ENCODE results near the gene IPO11.
"Not testable (repeated sequence)": the region's sequence is repeated elsewhere in the genome, so short reads cannot be mapped to it uniquely, and the experiment has no call there.

IPO11 gene

DNA sequence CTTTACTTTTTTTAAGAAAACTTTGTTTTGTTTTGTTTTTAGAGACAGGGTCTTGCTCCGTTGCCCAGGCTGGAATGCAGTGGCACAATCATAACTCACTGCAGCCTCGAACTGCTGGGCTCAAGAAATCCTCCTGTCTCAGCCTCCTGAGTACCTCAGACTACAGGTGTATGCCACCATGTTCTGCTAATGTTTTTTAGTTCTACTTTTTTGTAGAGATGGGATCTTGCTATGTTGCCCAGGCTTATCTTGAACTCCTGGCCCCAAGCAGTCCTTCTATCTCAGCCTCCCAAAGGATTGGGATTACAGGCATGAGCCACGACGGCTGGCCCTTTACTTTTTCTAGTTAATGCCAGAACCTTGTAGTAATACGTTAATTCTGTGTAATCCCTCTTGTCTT lies 36.0 kb downstream of the IPO11 start:
- no peak for DNase-seq (ENCODE audit: low read depth in 2 of 2, low spot score in 1 of 2)

DNA sequence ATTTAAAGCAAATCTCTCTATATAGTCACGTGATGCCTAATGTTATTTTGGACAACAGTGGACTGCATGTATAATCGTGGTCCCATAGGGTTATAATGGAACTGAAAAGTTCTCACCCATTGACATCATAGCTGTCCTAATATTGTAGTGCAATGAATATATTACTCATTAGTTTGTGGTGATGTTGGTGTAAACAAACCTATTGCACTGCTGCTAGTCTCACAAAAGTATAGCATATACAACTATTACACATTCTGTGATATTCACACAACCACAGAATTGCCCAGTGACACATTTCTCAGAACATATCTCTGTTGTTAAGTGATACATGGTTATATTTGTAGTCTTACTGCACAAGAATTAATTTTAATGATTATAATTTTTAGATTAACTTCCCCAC lies 37.7 kb downstream of the IPO11 start:
- no peak for DNase-seq (ENCODE audit: low read depth in 2 of 2, low spot score in 1 of 2)

DNA sequence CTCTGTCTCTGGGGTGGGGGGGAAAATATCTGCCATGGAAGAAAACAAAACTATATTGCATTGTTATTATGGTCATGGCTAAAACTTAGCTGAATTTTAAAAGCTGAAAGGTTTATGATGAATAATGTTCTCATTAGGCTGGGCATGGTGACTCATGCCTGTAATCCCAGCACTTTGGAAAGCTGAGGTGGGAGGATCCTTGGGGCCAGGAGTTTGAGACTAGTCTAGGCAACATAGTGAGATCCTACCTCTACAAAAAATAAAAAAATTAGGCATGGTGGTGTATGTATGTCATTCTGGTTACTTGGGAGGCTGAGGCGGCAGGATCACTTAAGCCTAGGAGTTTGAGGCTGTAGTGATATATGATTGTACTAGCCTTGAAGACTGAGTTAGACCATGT lies 44.5 kb downstream of the IPO11 start:
- no peak for DNase-seq (ENCODE audit: low read depth in 2 of 2, low spot score in 1 of 2)

DNA sequence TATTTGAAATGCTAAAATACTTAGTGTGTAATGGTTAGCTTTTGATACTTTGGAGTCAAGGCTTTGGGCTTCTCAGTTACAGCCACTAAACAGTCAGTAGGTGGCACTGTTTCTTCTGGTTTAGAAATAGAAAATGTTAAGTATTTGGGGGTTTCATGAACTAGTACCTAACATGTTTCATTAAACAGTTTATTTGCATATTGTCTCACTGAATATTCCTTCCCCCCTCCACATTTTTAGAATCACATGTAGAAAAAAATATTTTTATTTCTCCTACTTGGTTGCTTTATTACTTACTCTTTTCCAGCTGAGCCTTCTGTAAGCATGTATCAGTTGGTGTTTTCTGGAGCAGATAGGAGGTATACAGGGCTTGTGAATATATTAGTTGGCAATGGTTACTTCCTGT lies 48.0 kb downstream of the IPO11 start:
- DNase-seq (ENCODE audit: low read depth in 2 of 2, low spot score in 1 of 2): no peak

DNA sequence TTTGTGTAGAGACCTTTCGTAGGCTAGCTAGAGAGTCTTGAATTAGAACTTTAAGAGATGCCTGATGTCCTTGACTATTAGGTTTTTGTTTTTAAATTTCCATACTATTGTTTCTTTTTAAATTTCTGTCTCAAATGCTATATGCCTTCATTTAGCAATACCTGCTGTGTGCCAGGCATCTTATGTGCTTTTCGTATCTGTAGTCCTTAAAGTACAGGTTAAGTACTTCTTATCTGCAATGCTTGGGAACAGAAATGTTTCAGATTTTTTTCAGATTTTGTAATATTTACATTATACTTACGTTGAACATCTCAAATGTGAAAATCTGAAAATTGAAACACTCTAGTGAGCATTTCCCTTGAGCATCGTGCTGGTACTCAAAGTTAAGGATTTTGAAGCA lies 49.0 kb downstream of the IPO11 start:
- no peak for DNase-seq (ENCODE audit: low read depth in 2 of 2, low spot score in 1 of 2)

DNA sequence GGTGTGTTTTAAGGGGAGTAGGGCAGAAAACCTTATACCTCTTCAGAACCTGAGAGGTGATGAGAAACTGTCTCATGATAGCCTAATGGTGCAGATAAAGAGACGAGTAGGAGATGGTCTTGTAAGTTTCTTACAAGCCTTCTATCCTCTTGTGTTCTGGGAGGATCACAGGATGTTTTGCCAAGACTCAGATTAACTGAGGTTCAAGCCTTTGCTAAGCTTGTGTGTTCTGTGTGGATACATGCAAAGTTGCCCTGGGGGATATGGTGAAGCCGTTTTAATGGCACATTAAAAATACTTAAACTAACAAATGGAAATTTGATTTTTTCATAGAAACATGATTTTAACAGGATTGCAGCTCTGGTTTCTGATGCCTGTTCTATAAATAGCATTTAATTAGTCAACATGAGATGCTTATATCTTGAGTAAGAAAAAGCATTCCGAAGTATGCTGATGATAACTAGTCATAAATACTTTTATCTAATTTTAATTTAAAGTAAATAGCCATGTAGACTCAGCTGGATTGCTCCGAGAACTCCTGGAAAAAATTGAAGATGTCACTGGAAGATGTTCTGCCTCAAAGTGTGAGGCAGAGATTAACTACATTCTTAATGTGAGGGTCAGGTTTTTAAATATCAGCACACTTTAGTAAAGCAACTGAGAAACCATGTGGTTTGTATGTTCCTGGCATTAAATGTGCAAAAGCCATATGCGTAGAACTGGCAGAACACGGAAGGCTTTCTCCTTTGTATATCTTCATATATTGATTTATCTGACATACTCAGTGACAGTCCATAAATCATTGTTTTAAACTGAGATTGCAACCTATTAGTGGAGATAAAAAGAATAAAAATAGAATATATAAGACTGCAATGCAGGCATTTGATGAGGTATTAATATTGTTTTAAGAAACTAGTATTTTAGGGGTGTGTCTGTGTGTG lies 53.7 kb downstream of the IPO11 start:
- no peak for DNase-seq (ENCODE audit: low read depth in 2 of 2, low spot score in 1 of 2)

DNA sequence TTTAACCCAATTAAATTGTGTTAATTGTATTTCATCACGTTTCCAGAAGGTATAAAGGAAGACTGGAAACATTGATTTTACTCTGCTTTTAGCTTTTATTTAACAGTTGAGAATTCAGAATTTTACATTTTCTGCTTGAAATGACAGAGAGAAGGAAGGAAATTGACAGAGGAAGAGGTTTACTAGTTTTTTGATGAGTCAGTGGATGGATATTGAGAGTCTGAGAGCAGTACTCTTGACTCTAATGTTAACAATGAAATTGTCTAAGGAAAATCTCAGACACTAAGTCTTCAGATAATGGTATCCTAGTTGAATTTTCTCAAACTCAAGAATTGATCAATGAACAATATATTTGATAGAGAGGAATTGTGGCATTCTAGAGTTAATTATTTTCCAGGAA lies 60.6 kb downstream of the IPO11 start:
- DNase-seq (ENCODE audit: low read depth in 2 of 2, low spot score in 1 of 2): no peak

DNA sequence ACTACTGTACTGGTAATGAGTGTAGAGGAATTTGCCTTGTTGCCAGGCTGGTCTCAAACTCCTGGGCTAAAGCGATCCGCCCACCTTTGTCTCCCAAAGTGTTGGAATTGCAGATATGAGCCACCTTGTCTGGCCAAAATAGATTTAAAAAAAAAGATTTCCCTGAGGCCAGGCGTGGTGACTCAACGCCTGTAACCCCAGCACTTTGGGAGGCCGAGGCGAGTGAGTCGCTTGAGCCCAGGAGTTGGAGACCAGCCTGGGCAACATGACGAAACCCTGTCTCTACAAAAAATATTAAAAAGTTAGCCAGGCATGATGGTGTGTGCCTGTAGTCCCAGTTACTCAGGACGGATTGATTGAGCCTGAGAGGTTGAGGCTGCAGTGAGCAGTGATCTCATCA lies 62.5 kb downstream of the IPO11 start:
- DNase-seq (ENCODE audit: low read depth in 2 of 2, low spot score in 1 of 2): no peak

DNA sequence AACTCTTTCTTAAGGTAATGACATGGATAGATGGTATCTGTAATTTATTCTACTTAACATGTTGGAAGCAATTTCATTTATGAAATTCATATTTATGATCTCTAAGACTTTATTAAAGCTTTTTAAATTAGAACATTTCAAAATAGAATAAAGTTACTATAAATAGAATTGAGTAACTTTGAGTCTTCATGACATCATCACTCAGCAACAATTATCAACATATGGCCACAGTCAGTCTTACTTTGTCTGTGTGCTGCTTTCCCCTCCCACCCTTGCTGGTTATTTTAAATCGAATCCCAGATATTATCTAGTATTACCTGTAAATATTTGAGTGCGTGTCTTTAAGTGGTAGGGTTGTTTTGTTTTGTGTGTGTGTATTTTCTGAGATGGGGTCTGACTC lies 65.2 kb downstream of the IPO11 start:
- DNase-seq (ENCODE audit: low read depth in 2 of 2, low spot score in 1 of 2): no peak

DNA sequence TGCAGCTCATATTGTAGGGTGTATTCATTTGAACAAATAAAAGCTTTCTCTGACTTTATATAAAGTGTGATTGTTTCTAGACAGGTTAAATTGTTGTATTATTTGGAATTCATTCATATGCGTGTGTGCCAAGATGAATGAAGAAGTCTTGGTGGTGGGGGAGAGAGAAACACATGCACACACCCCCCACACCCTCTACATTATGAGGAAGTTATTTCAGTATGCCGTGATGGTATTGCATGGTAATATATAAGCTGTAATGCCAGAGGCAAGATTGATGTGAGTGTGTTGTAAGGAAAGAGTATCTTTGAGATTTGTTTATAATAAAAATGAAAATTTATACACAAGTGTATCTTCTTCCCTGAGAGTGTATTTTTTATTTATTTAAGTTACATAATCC lies 71.0 kb downstream of the IPO11 start:
- no peak for DNase-seq (ENCODE audit: low read depth in 2 of 2, low spot score in 1 of 2)

DNA sequence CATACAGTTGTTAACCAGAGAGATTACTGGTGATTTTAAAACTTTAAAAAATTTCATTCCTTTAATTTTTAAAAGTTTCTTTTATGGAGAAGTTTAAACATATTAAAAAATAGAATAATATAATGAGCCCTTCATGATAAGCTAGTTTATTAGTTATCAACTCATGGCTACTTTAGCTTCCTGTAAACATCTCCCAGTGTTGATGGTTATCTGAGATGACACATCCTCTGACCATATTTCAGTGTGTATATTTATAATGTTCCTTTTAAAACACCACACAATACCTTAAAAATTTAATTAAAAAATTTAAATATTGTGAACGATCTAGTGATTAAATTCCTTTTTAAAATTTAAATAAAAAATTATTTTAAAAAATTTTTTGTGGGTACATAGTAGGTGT lies 74.1 kb downstream of the IPO11 start:
- DNase-seq (ENCODE audit: low read depth in 2 of 2, low spot score in 1 of 2): no peak

DNA sequence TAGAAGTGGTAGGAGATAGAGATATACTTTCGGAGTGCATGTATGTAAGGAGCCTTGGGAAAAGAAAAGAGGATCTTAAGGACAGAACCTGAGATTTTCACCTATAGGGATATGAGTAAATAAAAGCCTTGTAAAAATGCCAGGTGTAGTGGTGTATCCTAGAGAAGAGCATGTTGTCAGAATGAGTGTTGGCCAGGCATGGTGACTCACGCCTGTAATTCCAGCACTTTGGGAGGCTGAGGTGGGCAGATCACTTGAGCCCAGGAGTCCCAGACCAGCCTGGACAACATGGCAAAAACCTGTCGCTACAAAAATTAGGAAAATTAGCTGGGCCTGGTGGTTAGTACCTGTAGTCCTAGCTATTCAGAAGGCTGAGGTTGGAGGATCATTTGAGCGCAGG lies 76.0 kb downstream of the IPO11 start:
- DNase-seq (ENCODE audit: low read depth in 2 of 2, low spot score in 1 of 2): no peak

DNA sequence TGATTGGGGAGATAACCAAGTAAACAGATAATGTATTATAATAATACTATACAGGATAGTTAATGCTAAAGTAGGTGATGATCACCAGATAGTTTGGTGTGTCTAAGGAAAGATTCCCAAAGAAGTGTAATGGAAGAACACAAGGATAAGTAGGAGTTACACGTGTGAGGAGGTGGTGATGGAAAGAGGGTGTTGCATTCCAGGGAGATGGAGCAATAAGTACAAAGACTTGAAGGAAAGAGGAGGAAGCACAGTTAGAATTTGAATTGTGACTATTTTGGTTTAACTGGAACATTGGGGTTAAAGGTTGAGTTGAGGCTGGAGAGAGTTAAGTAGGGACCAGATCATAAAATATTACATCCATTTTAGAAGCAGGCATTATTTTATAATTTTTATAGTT lies 76.9 kb downstream of the IPO11 start:
- no peak for DNase-seq (ENCODE audit: low read depth in 2 of 2, low spot score in 1 of 2)

DNA sequence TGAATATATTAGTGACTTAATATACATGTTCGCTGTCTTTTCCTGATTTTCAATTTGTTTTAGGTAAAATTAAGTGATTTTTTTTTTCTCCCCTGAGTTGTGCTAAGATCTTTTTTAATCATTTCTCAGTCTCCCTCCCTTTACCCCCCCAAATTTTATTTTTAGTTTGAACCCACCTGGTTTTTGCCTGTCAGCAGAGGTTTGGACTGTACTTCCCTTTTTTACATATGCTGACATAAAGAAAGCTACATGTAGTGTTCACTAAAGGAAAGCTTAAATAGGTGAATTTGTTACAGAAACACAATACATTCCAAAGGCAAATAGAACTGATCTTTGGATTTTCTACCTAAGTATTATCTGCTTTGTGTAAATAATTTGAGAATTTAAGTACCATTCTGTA lies 82.2 kb downstream of the IPO11 start:
- DNase-seq (ENCODE audit: low read depth in 2 of 2, low spot score in 1 of 2): no peak

DNA sequence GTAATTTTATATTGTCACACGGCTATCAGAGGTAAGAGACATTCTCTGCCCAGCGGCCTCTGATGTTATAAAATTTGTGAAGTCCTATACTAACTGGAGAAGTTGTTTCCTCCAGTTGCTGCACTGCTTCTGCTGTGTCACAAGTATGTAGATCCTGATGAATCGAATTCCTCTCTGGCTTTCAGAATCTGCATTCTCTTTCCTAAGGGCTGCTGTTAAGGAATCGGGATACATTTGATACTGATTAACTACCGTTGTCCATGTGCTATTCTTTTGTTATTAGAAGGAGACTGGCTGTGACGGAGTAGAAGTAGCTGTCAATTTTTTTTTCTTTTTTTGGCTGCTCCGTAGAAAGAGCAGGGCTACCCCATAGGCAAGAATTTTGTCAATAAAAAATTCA lies 84.3 kb downstream of the IPO11 start:
- no peak for DNase-seq (ENCODE audit: low read depth in 2 of 2, low spot score in 1 of 2)

DNA sequence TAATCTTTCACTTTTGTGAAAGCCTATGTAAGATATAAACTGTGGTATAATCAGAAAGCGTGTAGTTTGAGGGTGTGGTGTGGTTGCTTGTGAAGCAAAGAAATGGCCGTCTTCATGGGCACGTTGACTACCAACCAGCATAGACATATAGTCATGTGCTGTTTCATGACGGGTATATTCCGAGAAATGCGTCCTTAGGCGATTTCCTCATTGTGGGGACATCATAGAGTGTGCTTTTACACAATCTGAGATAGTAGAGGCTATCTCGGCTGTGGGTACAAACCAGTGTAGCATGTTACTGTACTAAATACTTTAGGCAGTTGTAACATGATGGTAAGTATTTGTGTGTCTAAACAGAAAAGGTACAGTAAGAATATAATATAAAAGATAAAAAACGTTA lies 86.4 kb downstream of the IPO11 start:
- no peak for DNase-seq (ENCODE audit: low read depth in 2 of 2, low spot score in 1 of 2)

DNA sequence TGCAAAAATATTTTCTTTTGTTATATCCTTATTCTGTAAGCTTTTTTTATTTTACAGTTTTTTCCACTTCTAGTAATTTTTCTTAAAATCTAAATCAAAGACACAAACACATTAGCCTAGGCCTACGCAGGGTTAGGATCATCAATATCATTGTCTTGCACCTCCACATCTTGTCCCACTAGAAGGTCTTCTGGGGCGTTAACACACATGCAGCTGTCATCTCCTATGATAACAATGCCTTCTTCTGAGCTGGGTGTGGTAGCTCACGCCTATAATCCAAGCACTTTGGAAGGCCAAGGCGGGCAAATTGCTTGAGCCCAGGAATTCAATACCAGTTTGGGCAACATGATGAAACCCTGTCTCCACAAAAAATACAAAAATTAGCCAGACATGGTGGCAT lies 87.2 kb downstream of the IPO11 start:
- no peak for DNase-seq (ENCODE audit: low read depth in 2 of 2, low spot score in 1 of 2)

DNA sequence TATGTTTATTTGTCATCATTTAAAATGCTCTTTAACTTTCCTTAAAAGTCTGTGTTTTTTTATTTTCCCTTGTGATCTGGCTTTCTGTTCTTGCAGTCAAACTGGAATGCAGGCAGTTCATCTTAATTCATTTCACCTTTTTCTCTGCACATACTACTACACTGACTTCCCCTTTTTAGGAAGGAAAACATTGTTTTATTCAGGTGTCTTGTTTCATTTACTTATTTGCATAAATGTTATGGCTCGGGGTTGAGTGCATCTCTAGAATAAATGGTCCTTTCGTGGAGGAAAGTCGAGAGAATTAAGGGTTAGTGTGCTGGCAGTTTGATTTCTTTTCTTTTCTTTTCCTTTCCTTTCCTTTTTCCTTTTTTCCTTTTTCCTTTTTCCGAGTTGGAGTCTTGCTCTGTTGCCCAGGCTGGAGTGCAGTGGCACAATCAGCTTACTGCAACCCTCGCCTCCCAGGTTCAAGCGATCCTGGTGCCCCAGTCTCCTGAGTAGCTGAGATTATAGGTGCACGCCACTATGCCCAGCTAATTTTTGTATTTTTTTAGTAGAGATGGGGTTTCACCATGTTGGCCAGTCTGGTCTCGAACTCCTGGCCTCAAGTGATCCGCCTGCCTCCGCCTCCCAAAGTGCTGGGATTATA lies 90.0 kb downstream of the IPO11 start:
- DNase-seq (ENCODE audit: low read depth in 2 of 2, low spot score in 1 of 2): no peak

DNA sequence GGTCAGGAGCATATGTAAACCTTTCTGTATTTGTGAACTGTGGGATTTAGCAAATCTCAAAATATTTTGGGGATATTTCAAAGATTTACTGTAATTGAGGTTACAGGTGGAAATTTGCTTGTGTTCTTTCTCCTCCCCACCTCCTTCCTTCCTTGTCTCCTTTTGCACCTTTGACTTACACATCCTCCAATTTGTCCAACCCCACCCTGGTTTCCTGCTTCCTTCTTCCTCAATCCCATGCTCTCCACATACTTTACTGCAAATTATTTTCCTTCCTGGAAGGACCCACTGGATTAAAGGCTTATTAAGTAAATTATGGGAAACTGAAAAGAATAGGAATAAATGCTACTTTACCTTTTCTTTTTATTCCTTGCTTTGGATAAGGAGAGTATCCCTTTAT lies 91.6 kb downstream of the IPO11 start:
- DNase-seq (ENCODE audit: low read depth in 2 of 2, low spot score in 1 of 2): no peak

DNA sequence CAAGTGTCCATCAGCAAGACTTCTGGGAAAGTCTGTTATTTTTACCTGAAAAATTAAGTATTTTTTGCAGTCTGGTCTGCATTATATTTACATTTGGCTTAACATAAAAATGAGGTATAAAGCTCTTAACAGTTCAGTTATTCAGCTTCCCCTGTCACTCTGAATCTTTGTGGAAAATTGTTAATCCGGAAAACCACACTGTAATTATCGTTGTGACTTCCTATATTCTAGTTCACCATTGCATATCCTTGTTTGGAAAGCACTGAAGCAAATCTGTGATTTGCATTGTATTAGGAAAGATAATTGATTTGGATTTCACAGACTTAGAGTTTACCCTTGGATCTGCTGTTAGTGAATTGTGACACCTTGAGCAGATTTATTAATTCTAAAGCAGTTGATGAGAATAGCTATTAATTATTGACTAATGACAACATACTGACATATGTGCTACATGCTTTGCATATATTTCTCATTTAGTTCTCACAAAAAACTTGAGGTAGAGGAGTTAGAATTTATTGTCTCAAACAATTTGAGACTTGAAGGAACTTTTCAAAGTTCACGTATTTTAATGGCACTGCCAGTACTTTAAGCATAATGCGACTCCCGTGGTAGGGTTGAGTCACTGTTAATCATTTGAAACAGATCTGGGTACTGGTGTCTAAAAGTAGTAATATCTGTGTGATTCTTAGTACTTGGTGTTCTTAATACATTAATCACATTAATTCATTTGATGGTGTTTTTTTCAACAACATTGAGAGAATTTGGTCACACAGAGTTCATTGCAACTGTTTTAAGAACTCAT lies 94.3 kb downstream of the IPO11 start:
- DNase-seq (ENCODE audit: low read depth in 2 of 2, low spot score in 1 of 2): no peak

DNA sequence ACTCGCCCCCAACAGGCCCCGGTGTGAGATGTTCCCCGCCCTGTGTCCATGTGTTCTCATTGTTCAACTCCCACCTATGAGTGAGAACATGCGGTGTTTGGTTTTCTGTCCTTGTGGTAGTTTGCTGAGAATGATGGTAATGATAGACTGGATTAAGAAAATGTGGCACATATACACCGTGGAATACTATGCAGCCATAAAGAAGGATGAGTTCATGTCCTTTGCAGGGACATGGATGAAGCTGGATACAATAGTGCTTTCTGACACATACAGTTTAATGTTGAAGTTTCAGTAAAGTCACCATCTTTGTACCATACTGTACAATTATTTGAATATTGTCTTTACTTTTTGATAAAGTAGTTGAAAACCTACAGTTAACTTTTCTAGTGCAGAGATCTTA lies 96.2 kb downstream of the IPO11 start:
- not testable (repeated sequence) for DNase-seq (ENCODE audit: low read depth in 2 of 2, low spot score in 1 of 2)

DNA sequence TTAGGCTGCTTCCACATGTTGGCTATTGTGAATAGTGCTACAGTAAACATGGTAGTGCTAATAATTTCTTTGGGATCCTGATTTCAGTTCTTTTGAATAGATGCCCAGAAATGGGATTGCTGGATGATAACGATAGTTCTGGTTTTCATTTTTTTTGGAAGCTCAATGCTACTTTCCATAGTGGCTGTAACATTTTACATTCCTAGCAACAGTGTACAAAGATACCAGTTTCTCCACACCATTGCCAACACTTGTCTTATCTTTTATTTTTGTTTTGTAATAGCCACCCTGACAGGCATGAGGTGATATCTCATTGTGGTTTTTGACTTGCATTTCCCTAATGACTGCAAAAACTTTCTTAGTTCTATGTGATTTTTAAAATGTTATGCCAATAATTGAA lies 97.2 kb downstream of the IPO11 start:
- DNase-seq (ENCODE audit: low read depth in 2 of 2, low spot score in 1 of 2): no peak
